ENCODE measurements around the gene TMC1. TPM values are rescaled to one million over a fixed set of nuclear protein-coding genes. Genes with fewer than 3 reads are reported as not detected.

The TMC1 gene
- total RNA-seq, 2 experiments from 2014 or later, result not detected

GRCh38 chr9:72807765-72808445, 286.5 kb downstream of the TMC1 start:
- ChIA-PET CTCF (interaction anchor here (0.6 to 1.9 kb wide), 4 partner anchors 12 to 667 kb away, joined by 3 to 4 read pairs (median 4); no protein-coding TSS in a partner anchor), POLR2A (no interaction called here)
- Mint-ChIP-seq H3K9me3 (ENCODE audit: low read depth) (no peaks in the 10 kb centered on the region), H3K4me1 (no peaks in the 10 kb centered on the region), H3K4me3 (no peak overlapping the region), H3K36me3 (ENCODE audit: low read depth) (no peaks in the 10 kb centered on the region), H3K27me3 (peaks cover 3% of the 10 kb centered on the region), H3K27ac (no peak overlapping the region)
- intact Hi-C loops (cut with DNase I, micrococcal nuclease), result no loop called here
- ATAC-seq (no peak), DNase-seq (no peak)

DNA sequence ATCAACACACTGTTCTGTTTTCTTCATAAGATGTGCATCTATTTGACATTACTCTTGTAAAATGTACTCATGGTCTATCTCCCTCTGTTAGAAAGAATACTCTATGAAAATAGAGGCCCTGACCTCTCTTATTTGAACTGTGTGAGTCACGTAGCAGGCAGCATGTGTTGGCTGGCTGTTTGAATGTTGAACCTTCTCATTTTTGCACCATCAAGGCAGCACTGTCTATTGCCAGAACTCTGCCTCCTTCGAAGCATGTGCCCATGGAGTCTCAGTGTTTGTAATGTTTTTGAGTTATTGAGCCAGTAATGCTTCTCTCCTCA, 287.0 kb downstream of the TMC1 start:
- H3K4me3 Mint-ChIP-seq, result no peak overlapping the region
- intact Hi-C loops (cut with DNase I, micrococcal nuclease), result no loop called here
- POLR2A ChIA-PET, result no interaction called here
- no peak overlapping the region for H3K27ac Mint-ChIP-seq
- CTCF ChIA-PET, result interaction anchor here (0.6 to 1.9 kb wide), 3 partner anchors 12 to 185 kb away, joined by 3 to 4 read pairs (median 3); no protein-coding TSS in a partner anchor
- H3K36me3 Mint-ChIP-seq (ENCODE audit: low read depth), result no peaks in the 10 kb centered on the region
- peaks cover 1% of the 10 kb centered on the region for H3K27me3 Mint-ChIP-seq
- ATAC-seq (no peak), DNase-seq (no peak)
- H3K4me1 Mint-ChIP-seq, result no peaks in the 10 kb centered on the region
- H3K9me3 Mint-ChIP-seq (ENCODE audit: low read depth), result no peaks in the 10 kb centered on the region

GRCh38 chr9:72809586-72809985, 288.2 kb downstream of the TMC1 start:
- no peak for DNase-seq
- H3K27ac Mint-ChIP-seq, result no peak overlapping the region
- no peaks in the 10 kb centered on the region for H3K9me3 Mint-ChIP-seq (ENCODE audit: low read depth)
- CTCF ChIA-PET, result interaction anchor here (0.8 to 1.9 kb wide), 3 partner anchors 10 to 529 kb away, joined by 3 to 4 read pairs (median 3); no protein-coding TSS in a partner anchor
- intact Hi-C loops (cut with DNase I, micrococcal nuclease), result no loop called here
- peaks cover 3% of the 10 kb centered on the region for H3K27me3 Mint-ChIP-seq
- POLR2A ChIA-PET, result no interaction called here
- no peak for ATAC-seq
- no peaks in the 10 kb centered on the region for H3K4me1 Mint-ChIP-seq
- no peak overlapping the region for H3K4me3 Mint-ChIP-seq
- no peaks in the 10 kb centered on the region for H3K36me3 Mint-ChIP-seq (ENCODE audit: low read depth)

- no peak for DNase-seq
- Mint-ChIP-seq H3K4me1 (no peaks in the 10 kb centered on the region), H3K4me3 (no peak overlapping the region), H3K27me3 (peaks cover 3% of the 10 kb centered on the region), H3K27ac (no peak overlapping the region), H3K36me3 (ENCODE audit: low read depth) (no peaks in the 10 kb centered on the region), H3K9me3 (ENCODE audit: low read depth) (no peaks in the 10 kb centered on the region)
- intact Hi-C loops (cut with DNase I, micrococcal nuclease), result loop anchor here in 1 of 2 experiments (2.0 kb wide), 1 partner anchor 24 kb away; no protein-coding TSS in a partner anchor
- ChIA-PET CTCF (interaction anchor here (0.6 to 1.0 kb wide), 3 partner anchors 14 to 497 kb away, joined by 3 read pairs; no protein-coding TSS in a partner anchor), POLR2A (no interaction called here)
- no peak for ATAC-seq
Observed at GRCh38 chr9:72812559-72813111, 291.2 kb downstream of the TMC1 start.

- CTCF ChIA-PET, result interaction anchor here (0.6 to 1.0 kb wide), 3 partner anchors 13 to 498 kb away, joined by 3 read pairs; no protein-coding TSS in a partner anchor
Observed at GRCh38 chr9:72813544-72813943, 292.1 kb downstream of the TMC1 start.

GRCh38 chr9:72814083-72814597, 292.7 kb downstream of the TMC1 start:
- no peaks in the 10 kb centered on the region for H3K36me3 Mint-ChIP-seq (ENCODE audit: low read depth)
- CTCF ChIA-PET, result no interaction called here

More at GRCh38 chr9:72813544-72813943, 292.1 kb downstream of the TMC1 start:
- DNase-seq (no peak), ATAC-seq (no peak)
- H3K27me3 Mint-ChIP-seq, result peaks cover 8% of the 10 kb centered on the region
- POLR2A ChIA-PET, result no interaction called here
- H3K4me1 Mint-ChIP-seq, result no peaks in the 10 kb centered on the region
- H3K36me3 Mint-ChIP-seq (ENCODE audit: low read depth), result no peaks in the 10 kb centered on the region
- H3K4me3 Mint-ChIP-seq, result no peak overlapping the region
- no peaks in the 10 kb centered on the region for H3K9me3 Mint-ChIP-seq (ENCODE audit: low read depth)
- no peak overlapping the region for H3K27ac Mint-ChIP-seq
- intact Hi-C loops (cut with DNase I, micrococcal nuclease), result loop anchor here in 1 of 2 experiments (2.0 kb wide), 1 partner anchor 23 kb away; no protein-coding TSS in a partner anchor

GRCh38 chr9:72816666-72817065, 295.3 kb downstream of the TMC1 start:
- DNase-seq, result no peak
- ChIA-PET CTCF (interaction anchor here (1.2 kb wide), 1 partner anchor 9 kb away, joined by 3 read pairs; no protein-coding TSS in a partner anchor), POLR2A (no interaction called here)
- Mint-ChIP-seq H3K27me3 (peaks cover 11% of the 10 kb centered on the region), H3K4me3 (no peak overlapping the region), H3K9me3 (ENCODE audit: low read depth) (no peaks in the 10 kb centered on the region), H3K27ac (no peak overlapping the region), H3K4me1 (no peaks in the 10 kb centered on the region), H3K36me3 (ENCODE audit: low read depth) (no peaks in the 10 kb centered on the region)
- ATAC-seq, result no peak
- intact Hi-C loops (cut with DNase I, micrococcal nuclease), result no loop called here

More at GRCh38 chr9:72814083-72814597, 292.7 kb downstream of the TMC1 start:
- POLR2A ChIA-PET, result no interaction called here
- no peak overlapping the region for H3K27ac Mint-ChIP-seq
- H3K9me3 Mint-ChIP-seq (ENCODE audit: low read depth), result no peaks in the 10 kb centered on the region
- peaks cover 9% of the 10 kb centered on the region for H3K27me3 Mint-ChIP-seq
- intact Hi-C loops (cut with DNase I, micrococcal nuclease), result no loop called here
- ATAC-seq (no peak), DNase-seq (no peak)
- no peaks in the 10 kb centered on the region for H3K4me1 Mint-ChIP-seq
- no peak overlapping the region for H3K4me3 Mint-ChIP-seq

DNA sequence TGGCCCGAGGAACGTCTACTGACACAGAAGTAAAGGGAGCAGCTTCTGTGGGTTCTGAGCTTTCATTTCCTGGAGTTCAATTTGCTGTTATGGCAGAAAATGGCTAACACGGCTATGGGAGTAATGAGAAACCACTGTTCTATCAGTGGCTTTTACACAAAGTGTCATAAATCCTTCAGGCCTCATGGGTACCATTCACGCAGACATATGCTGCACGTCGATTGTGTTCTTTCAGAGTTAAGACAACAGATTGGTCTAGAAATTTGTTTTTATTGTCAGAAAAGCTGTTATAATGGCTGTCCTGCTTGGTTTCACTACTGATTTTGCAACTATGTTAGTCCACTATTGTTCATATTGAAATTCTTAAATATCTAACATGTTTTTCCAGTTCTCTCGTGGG, 296.0 kb downstream of the TMC1 start:
- Mint-ChIP-seq H3K4me3 (no peak overlapping the region), H3K27ac (no peak overlapping the region), H3K27me3 (peaks cover 11% of the 10 kb centered on the region), H3K36me3 (ENCODE audit: low read depth) (no peaks in the 10 kb centered on the region), H3K9me3 (ENCODE audit: low read depth) (no peaks in the 10 kb centered on the region), H3K4me1 (no peaks in the 10 kb centered on the region)
- intact Hi-C loops (cut with DNase I, micrococcal nuclease), result no loop called here
- ATAC-seq (no peak), DNase-seq (no peak)
- ChIA-PET CTCF (interaction anchor here (1.2 kb wide), 1 partner anchor 9 kb away, joined by 3 read pairs; no protein-coding TSS in a partner anchor), POLR2A (no interaction called here)

GRCh38 chr9:72818385-72818784, 297.0 kb downstream of the TMC1 start:
- no peaks in the 10 kb centered on the region for H3K4me1 Mint-ChIP-seq
- H3K27ac Mint-ChIP-seq, result no peak overlapping the region
- H3K9me3 Mint-ChIP-seq (ENCODE audit: low read depth), result no peaks in the 10 kb centered on the region
- CTCF ChIA-PET, result interaction anchor here (0.6 to 1.3 kb wide), 2 partner anchors 31 to 537 kb away, joined by 3 to 5 read pairs; no protein-coding TSS in a partner anchor
- ATAC-seq (no peak), DNase-seq (no peak)
- peaks cover 11% of the 10 kb centered on the region for H3K27me3 Mint-ChIP-seq
- H3K4me3 Mint-ChIP-seq, result no peak overlapping the region
- intact Hi-C loops (cut with DNase I, micrococcal nuclease), result no loop called here
- POLR2A ChIA-PET, result no interaction called here
- H3K36me3 Mint-ChIP-seq (ENCODE audit: low read depth), result no peaks in the 10 kb centered on the region

DNA sequence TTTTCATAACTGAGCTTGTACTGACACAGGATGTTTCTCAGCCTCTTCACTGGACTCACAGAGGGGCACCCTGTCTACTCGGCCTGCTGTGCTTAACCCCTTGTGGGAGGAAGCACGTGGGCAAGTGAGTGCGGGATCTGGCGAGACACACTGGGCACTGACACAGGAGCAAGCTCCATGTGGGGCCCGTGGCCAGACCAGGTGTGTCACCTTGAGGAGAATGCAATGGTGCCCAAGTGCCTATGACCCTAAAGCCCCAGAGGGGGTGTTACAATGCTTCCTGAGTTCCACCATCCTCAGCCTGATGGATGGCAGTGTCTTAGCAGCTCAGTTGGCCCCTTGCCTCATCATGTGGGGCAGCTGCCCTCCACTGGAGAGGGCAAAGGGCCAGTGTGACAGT, 302.6 kb downstream of the TMC1 start:
- no peaks in the 10 kb centered on the region for H3K9me3 Mint-ChIP-seq (ENCODE audit: low read depth)
- POLR2A ChIA-PET, result no interaction called here
- intact Hi-C loops (cut with DNase I, micrococcal nuclease), result loop anchor here in 1 of 2 experiments (2.0 to 10.0 kb wide), 3 partner anchors 229 to 779 kb away; no protein-coding TSS in a partner anchor
- CTCF ChIA-PET, result interaction anchor here (1.0 kb wide), 1 partner anchor 534 kb away, joined by 3 read pairs; no protein-coding TSS in a partner anchor
- peaks cover 6% of the 10 kb centered on the region for H3K27me3 Mint-ChIP-seq
- H3K27ac Mint-ChIP-seq, result no peak overlapping the region
- ATAC-seq (no peak), DNase-seq (no peak)
- H3K36me3 Mint-ChIP-seq (ENCODE audit: low read depth), result no peaks in the 10 kb centered on the region
- no peaks in the 10 kb centered on the region for H3K4me1 Mint-ChIP-seq
- H3K4me3 Mint-ChIP-seq, result no peak overlapping the region

DNA sequence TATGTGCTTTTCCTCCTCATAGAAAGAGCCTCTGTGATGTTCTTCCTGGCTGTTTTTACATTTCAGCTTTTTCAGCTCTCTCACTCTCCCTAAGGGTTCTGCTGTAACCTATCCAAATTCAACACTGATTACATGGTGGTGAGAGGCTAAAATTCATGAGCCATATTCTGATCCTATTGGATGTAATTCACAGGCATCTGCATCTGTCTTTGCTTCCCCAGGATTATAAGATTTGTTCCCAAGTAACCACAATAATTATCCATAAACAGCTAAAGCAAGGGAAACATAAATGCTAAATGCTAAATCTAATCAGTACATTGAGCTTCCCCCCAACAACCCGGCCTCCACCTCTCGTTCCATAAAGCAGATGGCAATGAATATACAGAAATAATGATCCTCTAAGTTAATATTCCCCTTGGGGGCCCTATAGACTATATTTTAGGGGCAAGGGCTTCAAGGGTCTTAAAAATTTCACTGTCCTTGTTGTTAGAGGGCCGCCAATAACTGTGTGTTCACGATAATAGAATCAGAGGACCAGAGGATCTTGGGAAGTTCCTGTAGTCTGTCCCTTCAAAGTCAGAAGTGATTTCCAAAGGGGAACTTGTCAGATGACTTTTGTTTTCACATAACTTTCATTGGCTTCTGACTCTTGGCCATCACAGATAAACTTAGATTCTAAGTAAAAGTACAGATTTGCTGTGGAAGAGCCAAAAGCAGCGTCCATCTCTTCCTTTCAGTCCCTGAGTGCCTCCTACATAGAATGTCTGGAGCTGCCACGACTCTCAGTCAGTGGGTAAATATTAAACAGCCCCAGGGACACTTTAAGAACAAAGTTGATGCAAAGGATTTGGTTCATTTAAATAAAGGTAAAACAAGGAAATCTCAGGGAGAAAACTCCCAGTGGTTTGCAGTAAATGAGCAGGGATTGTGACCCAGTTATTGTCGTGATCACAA, 305.9 kb downstream of the TMC1 start:
- CTCF ChIA-PET, result interaction anchor here (1.0 to 1.8 kb wide), 5 partner anchors 12 to 548 kb away, joined by 3 to 4 read pairs (median 4); no protein-coding TSS in a partner anchor
- DNase-seq (no peak), ATAC-seq (no peak)
- Mint-ChIP-seq H3K4me1 (no peaks in the 10 kb centered on the region), H3K27me3 (peaks cover 6% of the 10 kb centered on the region), H3K9me3 (ENCODE audit: low read depth) (no peaks in the 10 kb centered on the region), H3K27ac (no peak overlapping the region), H3K4me3 (no peak overlapping the region), H3K36me3 (ENCODE audit: low read depth) (no peaks in the 10 kb centered on the region)
- POLR2A ChIA-PET, result no interaction called here
- intact Hi-C loops (cut with DNase I, micrococcal nuclease), result loop anchor here in 1 of 2 experiments (10.0 kb wide), 2 partner anchors 232 to 782 kb away; no protein-coding TSS in a partner anchor
